SK-N-SH (cell line): ENCODE data around the gene SETBP1. TPM values are rescaled to one million over a fixed set of nuclear protein-coding genes. Genes with fewer than 3 reads are reported as not detected.

Source experiments
- CTCF ChIA-PET: fragments of 300-600, 350-600 bp; formaldehyde crosslinking; extraction: SDS; loops from one replicate; lab custom pipeline; 2021; lab: Yijun Ruan, JAX
- POLR2A ChIA-PET: fragments of 350-600 bp; sonication (Branson Sonifier 250); formaldehyde crosslinking; extraction: SDS; loops from one replicate; lab custom pipeline; 2020; ENCODE audit warnings: antibody characterized with exemption, inconsistent platforms; lab: Yijun Ruan, JAX
- DNase-seq: peaks from one replicate; pipeline ENCODE4 v3.0.0; 2012
- H2AFZ ChIP-seq: fragments of 200-600 bp; sonication (generic); 2 replicates; pipeline ENCODE4 v1.8.1; 2016; ENCODE audit warnings: antibody characterized with exemption, mild to moderate bottlenecking, low read depth
- H3F3A ChIP-seq: fragments of 200-600 bp; sonication (generic); replicated peaks from 2 replicates; pipeline ENCODE3; 2016; ENCODE audit warnings: antibody characterized with exemption, mild to moderate bottlenecking; ENCODE audit not compliant: insufficient read depth
- H3K27ac ChIP-seq, 2 experiments: fragments of 200-500 bp in 1 of 2; fragments of 200-600 bp in 1 of 2; sonication (Bioruptor generic) in 1 of 2; sonication (generic), shearing (Covaris generic) in 1 of 2; 2 replicates each; pipeline versions ENCODE4 v1.5.1 to v1.6.1; 2014 to 2016; ENCODE audit warnings: low read depth in 2 of 2, inconsistent platforms in 1 of 2, low read length in 1 of 2, mild to moderate bottlenecking in 1 of 2, mixed read lengths in 1 of 2
- H3K27me3 ChIP-seq: fragments of 200-600 bp; sonication (generic), shearing (Covaris generic); 2 replicates; pipeline ENCODE4 v1.6.1; 2016; ENCODE audit warnings: mixed run types; ENCODE audit not compliant: insufficient read depth
- H3K36me3 ChIP-seq, 2 experiments: fragments of 200-500 bp in 1 of 2; fragments of 200-600 bp in 1 of 2; sonication (Bioruptor generic) in 1 of 2; sonication (generic) in 1 of 2; replicated peaks in 1 of 2; 2 replicates each; pipeline versions ENCODE3 to v1.5.1; 2014 to 2016; ENCODE audit warnings: low read length in 1 of 2, mild to moderate bottlenecking in 1 of 2; ENCODE audit not compliant: insufficient read depth in 2 of 2, control insufficient read depth in 1 of 2
- H3K4me1 ChIP-seq, 2 experiments: fragments of 200-500 bp in 1 of 2; fragments of 200-600 bp in 1 of 2; sonication (Bioruptor generic) in 1 of 2; sonication (generic), shearing (Covaris generic) in 1 of 2; 2 replicates each; pipeline versions ENCODE4 v1.5.1 to v1.6.1; 2014 to 2016; ENCODE audit warnings: low read depth in 1 of 2, low read length in 1 of 2, mixed run types in 1 of 2; ENCODE audit not compliant: insufficient read depth in 2 of 2, control insufficient read depth in 1 of 2
- H3K4me2 ChIP-seq: fragments of 200-600 bp; sonication (generic), shearing (Covaris generic); 2 replicates; pipeline ENCODE4 v1.6.1; 2017; ENCODE audit warnings: mixed run types
- H3K4me3 ChIP-seq, 2 experiments: fragments of 200-500 bp in 1 of 2; fragments of 200-600 bp in 1 of 2; sonication (Bioruptor generic) in 1 of 2; sonication (generic), shearing (Covaris generic) in 1 of 2; 2 replicates each; pipeline versions ENCODE4 v1.5.1 to v1.8.1; 2014 to 2016; ENCODE audit warnings: low read depth in 2 of 2, inconsistent platforms in 1 of 2, low read length in 1 of 2, mild to moderate bottlenecking in 1 of 2, mixed read lengths in 1 of 2, moderate library complexity in 1 of 2
- H3K79me2 ChIP-seq: fragments of 200-600 bp; sonication (generic); 2 replicates; pipeline ENCODE4 v1.8.1; 2017; ENCODE audit warnings: mild to moderate bottlenecking; ENCODE audit not compliant: insufficient read depth
- H3K9ac ChIP-seq: fragments of 200-600 bp; sonication (generic); 2 replicates; pipeline ENCODE4 v1.6.1; 2017; ENCODE audit warnings: mixed run types
- H3K9me2 ChIP-seq: fragments of 200-600 bp; sonication (generic); 2 replicates; pipeline ENCODE4 v1.6.1; 2017; ENCODE audit warnings: mixed run types
- H3K9me3 ChIP-seq: fragments of 200-600 bp; sonication (generic); 2 replicates; pipeline ENCODE4 v1.6.1; 2017; ENCODE audit warnings: mixed run types, mild to moderate bottlenecking, moderate library complexity
- H4K20me1 ChIP-seq: fragments of 200-600 bp; sonication (generic); 2 replicates; pipeline ENCODE4 v1.6.1; 2017; ENCODE audit warnings: mild to moderate bottlenecking, mixed run types; ENCODE audit not compliant: insufficient read depth
- EP300 ChIP-seq, 2 experiments: IDR thresholded peaks; 2 replicates each; pipeline versions ENCODE4 v1.4.0 to v1.6.1; 2012; ENCODE audit warnings: borderline replicate concordance in 1 of 2, low read depth in 1 of 2, low read length in 1 of 2
- EZH2phosphoT487 ChIP-seq: fragments of 200-600 bp; sonication (generic); IDR thresholded peaks from 2 replicates; pipeline ENCODE4 v1.6.1; 2017; ENCODE audit warnings: low read depth, mixed run types, mild to moderate bottlenecking, antibody characterized with exemption, moderate library complexity, borderline replicate concordance
- GABPA ChIP-seq: IDR thresholded peaks from 2 replicates; pipeline ENCODE4 v1.4.0; 2012; ENCODE audit warnings: low read depth, mild to moderate bottlenecking
- GATA2 ChIP-seq: sonication (generic); formaldehyde crosslinking; IDR thresholded peaks from 2 replicates; pipeline ENCODE4 v1.5.0; 2020; ENCODE audit warnings: mild to moderate bottlenecking, missing genetic modification reagents
- MEF2A ChIP-seq: IDR thresholded peaks from 2 replicates; pipeline ENCODE4 v1.4.0; 2012; ENCODE audit warnings: low read depth, borderline replicate concordance
- NFIC ChIP-seq: IDR thresholded peaks from 2 replicates; pipeline ENCODE4 v1.4.0; 2012; ENCODE audit warnings: borderline replicate concordance
- POLR2AphosphoS5 ChIP-seq: IDR thresholded peaks from 2 replicates; pipeline ENCODE4 v1.6.1; 2012; ENCODE audit warnings: low read depth, low read length
- RCOR1 ChIP-seq: fragments of 150-350 bp; IDR thresholded peaks from 2 replicates; pipeline ENCODE4 v1.6.1; 2017; ENCODE audit warnings: antibody characterized with exemption, low read length
- RFX5 ChIP-seq: IDR thresholded peaks from 2 replicates; pipeline ENCODE4 v1.6.1; 2012; ENCODE audit warnings: mild to moderate bottlenecking, improper control_type of control experiment, low read length
- RXRA ChIP-seq: IDR thresholded peaks from 2 replicates; pipeline ENCODE4 v1.4.0; 2012; ENCODE audit warnings: low read depth, mild to moderate bottlenecking, borderline replicate concordance
- SIN3A ChIP-seq: IDR thresholded peaks from 2 replicates; pipeline ENCODE4 v1.6.1; 2012; ENCODE audit warnings: low read depth, mild to moderate bottlenecking, low read length, moderate library complexity, borderline replicate concordance
- SMC3 ChIP-seq: IDR thresholded peaks from 2 replicates; pipeline ENCODE4 v1.6.1; 2012; ENCODE audit warnings: low read depth, low read length, improper control_type of control experiment
- TEAD4 ChIP-seq: IDR thresholded peaks from 2 replicates; pipeline ENCODE4 v1.4.0; 2012; ENCODE audit warnings: mild to moderate bottlenecking, borderline replicate concordance; ENCODE audit not compliant: insufficient read depth
- YY1 ChIP-seq: IDR thresholded peaks from 2 replicates; pipeline ENCODE4 v1.4.0; 2012; ENCODE audit warnings: low read depth, mild to moderate bottlenecking
- WGBS: methylation state at CpG from one replicate; pipeline ENCODE4 v1.1.6; 2017; ENCODE audit warnings: low lambda C conversion rate; 5-methylcytosine and 5-hydroxymethylcytosine counted together
- polyA plus RNA-seq, 3 experiments: library from polyadenylated mRNA; depleted of rRNA; stranded (reverse); fragments of >200 nt; gene quantifications; 2 replicates each; pipeline ENCODE4 v1.2.3, GENCODE V29; 2012
- TF ChIP-seq, protein P1 (sequence below): fragments of 200-600 bp; sonication (generic); IDR thresholded peaks from 2 replicates; pipeline ENCODE4 v1.6.1; 2017; ENCODE audit warnings: antibody characterized with exemption, mild to moderate bottlenecking, moderate library complexity
- TF ChIP-seq, protein P2 (sequence below): IDR thresholded peaks from 2 replicates; pipeline ENCODE4; 2012
- TF ChIP-seq, protein P3 (sequence below): fragments of 150-350 bp; IDR thresholded peaks from 2 replicates; pipeline ENCODE4 v1.6.1; 2016; ENCODE audit warnings: mild to moderate bottlenecking, low read depth, low read length
- TF ChIP-seq, protein P4 (sequence below): IDR thresholded peaks from 2 replicates; pipeline ENCODE4 v1.4.0; 2012; ENCODE audit warnings: low read depth, borderline replicate concordance
- TF ChIP-seq, protein P5 (sequence below): IDR thresholded peaks from 2 replicates; pipeline ENCODE4 v1.6.1; 2012; ENCODE audit warnings: mild to moderate bottlenecking, low read depth, low read length, moderate library complexity

Gene SETBP1
- polyA plus RNA-seq, 1 of the 3 experiments (the other 2 are of a cell fraction), result 3.0 TPM

DNA sequence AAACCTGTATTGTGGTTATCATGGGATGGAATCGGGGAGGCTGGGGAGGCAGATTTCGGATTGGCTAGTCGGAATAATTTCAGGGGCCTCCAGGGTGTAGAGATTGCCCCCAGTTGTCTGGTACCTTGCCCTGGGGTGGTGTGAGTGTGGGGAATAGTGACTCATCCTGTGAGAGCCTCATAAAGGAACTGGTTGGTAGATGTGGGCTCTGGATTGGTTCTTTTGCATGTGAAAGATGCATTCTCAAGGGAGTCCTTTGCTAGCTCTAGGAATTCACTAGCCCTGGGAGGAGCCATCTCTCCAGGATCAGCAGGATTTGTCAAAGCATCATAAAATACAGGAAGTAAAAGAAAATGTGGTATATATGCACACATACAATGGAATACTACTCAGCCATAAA, 331.6 kb downstream of the SETBP1 start:
- H3K27me3 ChIP-seq, result no peaks in the 10 kb centered on the region
- no peak for TF ChIP-seq GABPA
- no peaks in the 10 kb centered on the region for H3K9me2 ChIP-seq
- no peak overlapping the region for H3K27ac ChIP-seq
- peaks cover 23 to 28% of the 10 kb centered on the region in 2 experiments for H3K4me1 ChIP-seq
- H3K36me3 ChIP-seq, result no peaks in the 10 kb centered on the region
- 94% methylated on average over 3 of the region's 3 CpGs for WGBS
- H2AFZ ChIP-seq, result no peak overlapping the region
- POLR2A ChIA-PET, result no interaction called here
- H3F3A ChIP-seq, result peaks cover 5% of the 10 kb centered on the region
- CTCF ChIA-PET, result no interaction called here
- no peak overlapping the region for H3K4me2 ChIP-seq
- DNase-seq, result no peak
- no peaks in the 10 kb centered on the region for H3K9me3 ChIP-seq
- no peak overlapping the region for H3K9ac ChIP-seq
- H4K20me1 ChIP-seq, result no peaks in the 10 kb centered on the region
- H3K4me3 ChIP-seq, result no peak overlapping the region
- no peaks in the 10 kb centered on the region for H3K79me2 ChIP-seq

DNA sequence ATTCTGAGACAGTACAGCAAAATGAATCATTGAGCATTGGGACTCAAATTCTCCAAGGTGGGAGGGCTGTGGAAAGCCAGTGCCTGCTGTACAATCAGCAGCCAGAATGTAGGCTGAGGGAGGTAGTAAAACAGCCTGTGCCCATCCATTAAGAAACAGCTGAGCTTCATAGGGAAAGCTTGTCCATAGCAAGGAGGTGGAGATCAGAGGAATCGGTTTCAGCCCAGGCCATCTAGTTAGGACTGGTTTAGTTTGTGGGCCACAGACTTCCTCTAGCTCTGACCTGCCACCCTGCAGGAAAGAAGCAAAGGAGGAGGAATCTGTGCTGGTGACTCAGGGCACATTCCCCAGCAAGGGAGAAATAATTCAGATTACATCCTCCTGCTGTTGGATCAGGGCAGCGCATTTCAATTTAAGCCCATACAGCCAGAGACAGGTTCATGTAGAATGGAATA, 333.4 kb downstream of the SETBP1 start:
- Histone ChIP-seq H3K4me2 (peak overlapping the region; percentile 63), H3K9ac (peak overlapping the region; percentile 64), H3K27me3 (no peaks in the 10 kb centered on the region), H4K20me1 (no peaks in the 10 kb centered on the region), H3K79me2 (no peaks in the 10 kb centered on the region), H3K4me1 (peaks cover 18 to 28% of the 10 kb centered on the region in 2 experiments), H3K9me3 (no peaks in the 10 kb centered on the region), H2AFZ (peak overlapping the region; percentile 34; the same call in 1 of the 2 replicates), H3K4me3 (0 out of 4 replicates have a peak overlapping the region, but pooled peaks of 1 of the 2 experiments have one; percentile 18), H3K36me3 (no peaks in the 10 kb centered on the region), H3K27ac (peak overlapping the region; percentile 71 to 75), H3K9me2 (no peaks in the 10 kb centered on the region), H3F3A (peaks cover 5% of the 10 kb centered on the region)
- CTCF ChIA-PET, result no interaction called here
- DNase-seq, result peak; percentile 6
- 10% methylated on average over 2 of the region's 2 CpGs for WGBS
- POLR2A ChIA-PET, result no interaction called here
- TF ChIP-seq TEAD4 (0 out of 2 replicates have a peak, but pooled peaks have one; percentile 54), NFIC (0 out of 2 replicates have a peak, but pooled peaks have one; percentile 15), RXRA (0 out of 2 replicates have a peak, but pooled peaks have one; percentile 36), YY1 (no peak), EP300 (IDR thresholded peaks at IDR 0.05; ENCODE audit: borderline replicate concordance in 1 of 2, low read depth in 1 of 2, low read length in 1 of 2) (no peak), EZH2phosphoT487 (no peak), GATA2 (CRISPR knock-in tag) (no peak), SIN3A (no peak), RCOR1 (0 out of 2 replicates have a peak, but pooled peaks have one; percentile 9), POLR2AphosphoS5 (peak; percentile 30; the same call in 1 of the 2 replicates), MEF2A (no peak), SMC3 (peak; percentile 27), RFX5 (no peak), GABPA (no peak)
- TF ChIP-seq, protein P1, sequence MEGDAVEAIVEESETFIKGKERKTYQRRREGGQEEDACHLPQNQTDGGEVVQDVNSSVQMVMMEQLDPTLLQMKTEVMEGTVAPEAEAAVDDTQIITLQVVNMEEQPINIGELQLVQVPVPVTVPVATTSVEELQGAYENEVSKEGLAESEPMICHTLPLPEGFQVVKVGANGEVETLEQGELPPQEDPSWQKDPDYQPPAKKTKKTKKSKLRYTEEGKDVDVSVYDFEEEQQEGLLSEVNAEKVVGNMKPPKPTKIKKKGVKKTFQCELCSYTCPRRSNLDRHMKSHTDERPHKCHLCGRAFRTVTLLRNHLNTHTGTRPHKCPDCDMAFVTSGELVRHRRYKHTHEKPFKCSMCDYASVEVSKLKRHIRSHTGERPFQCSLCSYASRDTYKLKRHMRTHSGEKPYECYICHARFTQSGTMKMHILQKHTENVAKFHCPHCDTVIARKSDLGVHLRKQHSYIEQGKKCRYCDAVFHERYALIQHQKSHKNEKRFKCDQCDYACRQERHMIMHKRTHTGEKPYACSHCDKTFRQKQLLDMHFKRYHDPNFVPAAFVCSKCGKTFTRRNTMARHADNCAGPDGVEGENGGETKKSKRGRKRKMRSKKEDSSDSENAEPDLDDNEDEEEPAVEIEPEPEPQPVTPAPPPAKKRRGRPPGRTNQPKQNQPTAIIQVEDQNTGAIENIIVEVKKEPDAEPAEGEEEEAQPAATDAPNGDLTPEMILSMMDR, result peak; percentile 56
- TF ChIP-seq, protein P2, sequence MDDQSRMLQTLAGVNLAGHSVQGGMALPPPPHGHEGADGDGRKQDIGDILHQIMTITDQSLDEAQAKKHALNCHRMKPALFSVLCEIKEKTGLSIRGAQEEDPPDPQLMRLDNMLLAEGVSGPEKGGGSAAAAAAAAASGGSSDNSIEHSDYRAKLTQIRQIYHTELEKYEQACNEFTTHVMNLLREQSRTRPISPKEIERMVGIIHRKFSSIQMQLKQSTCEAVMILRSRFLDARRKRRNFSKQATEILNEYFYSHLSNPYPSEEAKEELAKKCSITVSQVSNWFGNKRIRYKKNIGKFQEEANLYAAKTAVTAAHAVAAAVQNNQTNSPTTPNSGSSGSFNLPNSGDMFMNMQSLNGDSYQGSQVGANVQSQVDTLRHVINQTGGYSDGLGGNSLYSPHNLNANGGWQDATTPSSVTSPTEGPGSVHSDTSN, result peak; percentile 49
- TF ChIP-seq, protein P3, sequence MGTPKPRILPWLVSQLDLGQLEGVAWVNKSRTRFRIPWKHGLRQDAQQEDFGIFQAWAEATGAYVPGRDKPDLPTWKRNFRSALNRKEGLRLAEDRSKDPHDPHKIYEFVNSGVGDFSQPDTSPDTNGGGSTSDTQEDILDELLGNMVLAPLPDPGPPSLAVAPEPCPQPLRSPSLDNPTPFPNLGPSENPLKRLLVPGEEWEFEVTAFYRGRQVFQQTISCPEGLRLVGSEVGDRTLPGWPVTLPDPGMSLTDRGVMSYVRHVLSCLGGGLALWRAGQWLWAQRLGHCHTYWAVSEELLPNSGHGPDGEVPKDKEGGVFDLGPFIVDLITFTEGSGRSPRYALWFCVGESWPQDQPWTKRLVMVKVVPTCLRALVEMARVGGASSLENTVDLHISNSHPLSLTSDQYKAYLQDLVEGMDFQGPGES, result no peak
- TF ChIP-seq, protein P4, sequence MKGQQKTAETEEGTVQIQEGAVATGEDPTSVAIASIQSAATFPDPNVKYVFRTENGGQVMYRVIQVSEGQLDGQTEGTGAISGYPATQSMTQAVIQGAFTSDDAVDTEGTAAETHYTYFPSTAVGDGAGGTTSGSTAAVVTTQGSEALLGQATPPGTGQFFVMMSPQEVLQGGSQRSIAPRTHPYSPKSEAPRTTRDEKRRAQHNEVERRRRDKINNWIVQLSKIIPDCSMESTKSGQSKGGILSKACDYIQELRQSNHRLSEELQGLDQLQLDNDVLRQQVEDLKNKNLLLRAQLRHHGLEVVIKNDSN, result no peak
- TF ChIP-seq, protein P5, sequence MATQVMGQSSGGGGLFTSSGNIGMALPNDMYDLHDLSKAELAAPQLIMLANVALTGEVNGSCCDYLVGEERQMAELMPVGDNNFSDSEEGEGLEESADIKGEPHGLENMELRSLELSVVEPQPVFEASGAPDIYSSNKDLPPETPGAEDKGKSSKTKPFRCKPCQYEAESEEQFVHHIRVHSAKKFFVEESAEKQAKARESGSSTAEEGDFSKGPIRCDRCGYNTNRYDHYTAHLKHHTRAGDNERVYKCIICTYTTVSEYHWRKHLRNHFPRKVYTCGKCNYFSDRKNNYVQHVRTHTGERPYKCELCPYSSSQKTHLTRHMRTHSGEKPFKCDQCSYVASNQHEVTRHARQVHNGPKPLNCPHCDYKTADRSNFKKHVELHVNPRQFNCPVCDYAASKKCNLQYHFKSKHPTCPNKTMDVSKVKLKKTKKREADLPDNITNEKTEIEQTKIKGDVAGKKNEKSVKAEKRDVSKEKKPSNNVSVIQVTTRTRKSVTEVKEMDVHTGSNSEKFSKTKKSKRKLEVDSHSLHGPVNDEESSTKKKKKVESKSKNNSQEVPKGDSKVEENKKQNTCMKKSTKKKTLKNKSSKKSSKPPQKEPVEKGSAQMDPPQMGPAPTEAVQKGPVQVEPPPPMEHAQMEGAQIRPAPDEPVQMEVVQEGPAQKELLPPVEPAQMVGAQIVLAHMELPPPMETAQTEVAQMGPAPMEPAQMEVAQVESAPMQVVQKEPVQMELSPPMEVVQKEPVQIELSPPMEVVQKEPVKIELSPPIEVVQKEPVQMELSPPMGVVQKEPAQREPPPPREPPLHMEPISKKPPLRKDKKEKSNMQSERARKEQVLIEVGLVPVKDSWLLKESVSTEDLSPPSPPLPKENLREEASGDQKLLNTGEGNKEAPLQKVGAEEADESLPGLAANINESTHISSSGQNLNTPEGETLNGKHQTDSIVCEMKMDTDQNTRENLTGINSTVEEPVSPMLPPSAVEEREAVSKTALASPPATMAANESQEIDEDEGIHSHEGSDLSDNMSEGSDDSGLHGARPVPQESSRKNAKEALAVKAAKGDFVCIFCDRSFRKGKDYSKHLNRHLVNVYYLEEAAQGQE, result no peak
